Measurements from ENCODE around the gene IKZF2.
A peak's percentile ranks its signal among the peaks of the same experiment; 100 is the strongest.

Gene IKZF2

DNA sequence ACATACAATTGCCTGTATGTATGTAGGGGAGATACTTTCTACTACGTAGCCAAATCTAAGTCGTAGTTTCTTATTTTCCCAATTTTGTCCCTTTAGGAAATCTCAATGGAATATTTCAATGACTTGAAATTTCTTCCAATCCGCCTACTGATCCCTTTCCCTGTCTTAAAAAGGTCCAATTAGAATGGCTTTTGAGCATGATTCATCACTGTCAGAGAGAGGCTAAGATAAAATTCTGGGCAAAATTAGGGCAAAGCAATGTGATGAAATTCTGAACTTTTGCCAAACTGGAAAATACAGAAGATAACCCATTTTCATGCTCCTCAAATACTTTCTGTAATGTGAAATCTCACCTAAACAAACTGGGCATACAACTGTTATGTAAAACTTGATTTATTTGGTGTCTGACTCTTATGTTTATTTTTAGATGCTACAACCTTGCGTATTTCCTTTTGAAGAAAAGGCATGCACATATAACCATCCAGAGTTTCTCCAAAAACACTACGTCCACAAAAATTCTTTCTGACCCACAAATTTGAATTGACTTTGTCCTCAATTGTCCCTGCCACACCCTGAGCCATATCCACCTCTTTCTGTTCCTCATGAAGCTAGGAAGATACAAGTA, 147.1 kb downstream of the IKZF2 start:
- no peak overlapping the region for H3K4me3 Mint-ChIP-seq
- DNase-seq (ENCODE audit: low spot score), result no peak
- peaks cover 29% of the 10 kb centered on the region for H3K27me3 Mint-ChIP-seq (ENCODE audit: low read depth)
- H3K36me3 Mint-ChIP-seq (ENCODE audit: low read depth), result peaks cover 10% of the 10 kb centered on the region
- peaks cover 11% of the 10 kb centered on the region for H3K4me1 Mint-ChIP-seq (ENCODE audit: low read depth)
- no peak overlapping the region for H3K27ac Mint-ChIP-seq
- H3K9me3 Mint-ChIP-seq, result no peaks in the 10 kb centered on the region

- DNase-seq (ENCODE audit: low spot score), result no peak
- peaks cover 8% of the 10 kb centered on the region for H3K36me3 Mint-ChIP-seq (ENCODE audit: low read depth)
- no peak overlapping the region for H3K4me3 Mint-ChIP-seq
- no peak overlapping the region for H3K27ac Mint-ChIP-seq
- H3K9me3 Mint-ChIP-seq, result no peaks in the 10 kb centered on the region
- peaks cover 13% of the 10 kb centered on the region for H3K4me1 Mint-ChIP-seq (ENCODE audit: low read depth)
- peaks cover 33% of the 10 kb centered on the region for H3K27me3 Mint-ChIP-seq (ENCODE audit: low read depth)
Observed at GRCh38 chr2:213002383-213002782, 149.0 kb downstream of the IKZF2 start.

GRCh38 chr2:213001297-213001910, 150.0 kb downstream of the IKZF2 start:
- no peak for DNase-seq (ENCODE audit: low spot score)
- Mint-ChIP-seq H3K9me3 (no peaks in the 10 kb centered on the region), H3K4me3 (peak overlapping the region; percentile 69), H3K27me3 (ENCODE audit: low read depth) (peaks cover 33% of the 10 kb centered on the region), H3K36me3 (ENCODE audit: low read depth) (peaks cover 8% of the 10 kb centered on the region), H3K4me1 (ENCODE audit: low read depth) (peaks cover 13% of the 10 kb centered on the region), H3K27ac (peak overlapping the region; percentile 79)

DNA sequence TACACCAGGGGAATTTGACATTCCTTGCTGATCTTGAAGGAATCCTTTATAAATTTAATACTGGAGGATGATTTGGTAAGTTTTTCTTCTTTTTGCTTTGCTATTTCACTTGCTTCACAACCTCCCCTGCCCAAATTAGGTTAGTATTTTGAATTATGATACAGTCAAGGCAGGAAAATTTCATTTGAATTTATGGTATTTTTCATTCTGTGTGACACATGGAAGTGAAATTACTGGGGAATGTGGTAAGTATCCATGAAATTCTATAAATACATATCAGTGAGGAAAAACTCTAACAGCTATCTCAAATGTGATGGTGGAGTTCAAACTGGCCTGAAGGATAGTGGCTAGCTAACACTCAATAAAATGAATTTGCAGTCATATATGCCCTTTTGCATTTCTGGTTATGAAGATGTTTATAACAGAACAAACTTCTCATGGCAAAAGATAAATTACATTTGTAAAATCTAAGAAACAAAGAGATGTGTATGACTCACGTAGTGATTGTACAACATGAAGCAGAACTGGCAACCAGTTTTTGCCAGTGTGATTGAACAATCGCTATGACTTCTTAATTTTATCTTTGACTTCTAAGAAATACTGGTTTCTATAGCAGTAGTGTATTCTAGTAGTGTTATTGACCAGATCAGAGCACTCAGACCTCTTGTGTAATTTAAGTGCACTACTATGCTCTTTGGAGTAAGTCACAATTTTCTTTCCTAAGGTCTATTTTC, 152.6 kb downstream of the IKZF2 start:
- no peaks in the 10 kb centered on the region for H3K9me3 Mint-ChIP-seq
- H3K27ac Mint-ChIP-seq, result no peak overlapping the region
- no peak for DNase-seq (ENCODE audit: low spot score)
- H3K27me3 Mint-ChIP-seq (ENCODE audit: low read depth), result peaks cover 20% of the 10 kb centered on the region
- H3K4me3 Mint-ChIP-seq, result no peak overlapping the region
- H3K36me3 Mint-ChIP-seq (ENCODE audit: low read depth), result peaks cover 2% of the 10 kb centered on the region
- peaks cover 11% of the 10 kb centered on the region for H3K4me1 Mint-ChIP-seq (ENCODE audit: low read depth)

DNA sequence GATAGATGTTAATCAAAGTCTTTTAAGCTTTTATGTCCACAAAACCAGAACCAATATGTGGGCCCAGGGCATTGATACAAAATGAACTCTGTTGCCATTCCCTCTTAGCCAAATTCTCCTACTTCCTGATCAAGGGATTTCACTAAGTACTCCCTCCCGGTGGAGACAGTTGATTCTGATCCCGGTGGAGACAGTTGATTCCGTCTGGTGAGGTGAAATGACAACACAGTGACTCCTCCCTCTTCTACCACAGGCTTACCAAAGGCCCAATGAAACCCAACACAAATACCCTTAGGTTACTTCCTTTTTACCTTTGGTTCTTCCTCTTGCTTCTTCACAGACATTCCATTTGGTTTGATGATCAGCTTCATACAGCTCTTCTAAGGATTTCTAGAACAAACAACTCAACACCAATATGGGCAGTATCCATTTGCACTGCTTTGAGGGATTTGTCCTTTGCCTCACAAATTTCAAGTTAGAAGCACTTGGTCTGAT, 153.8 kb downstream of the IKZF2 start:
- Mint-ChIP-seq H3K9me3 (no peaks in the 10 kb centered on the region), H3K27me3 (ENCODE audit: low read depth) (peaks cover 24% of the 10 kb centered on the region), H3K4me3 (no peak overlapping the region), H3K36me3 (ENCODE audit: low read depth) (peaks cover 4% of the 10 kb centered on the region), H3K4me1 (ENCODE audit: low read depth) (peaks cover 11% of the 10 kb centered on the region), H3K27ac (no peak overlapping the region)
- no peak for DNase-seq (ENCODE audit: low spot score)

DNA sequence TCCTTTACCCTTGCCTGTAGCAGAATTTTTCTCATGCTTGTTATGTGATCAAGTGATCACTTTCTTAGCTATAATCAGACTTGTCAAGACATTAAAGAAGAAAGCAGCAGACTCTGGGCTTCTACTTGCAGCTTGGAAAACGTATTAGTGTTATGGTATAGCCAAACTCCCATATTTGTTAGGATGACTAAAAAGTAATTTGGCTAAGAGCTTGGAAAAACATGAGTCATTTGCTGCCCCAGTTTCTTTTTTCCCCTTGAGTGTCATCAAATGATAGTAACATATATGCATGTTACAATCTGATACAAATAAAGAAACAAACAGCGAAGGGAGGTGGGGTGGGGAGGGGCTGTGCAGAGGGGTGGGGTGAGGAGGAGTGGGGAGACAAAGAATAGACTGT, 155.5 kb downstream of the IKZF2 start:
- H3K27ac Mint-ChIP-seq, result no peak overlapping the region
- H3K36me3 Mint-ChIP-seq (ENCODE audit: low read depth), result peaks cover 2% of the 10 kb centered on the region
- peaks cover 4% of the 10 kb centered on the region for H3K4me1 Mint-ChIP-seq (ENCODE audit: low read depth)
- no peak for DNase-seq (ENCODE audit: low spot score)
- no peaks in the 10 kb centered on the region for H3K9me3 Mint-ChIP-seq
- H3K27me3 Mint-ChIP-seq (ENCODE audit: low read depth), result peaks cover 24% of the 10 kb centered on the region
- no peak overlapping the region for H3K4me3 Mint-ChIP-seq

DNA sequence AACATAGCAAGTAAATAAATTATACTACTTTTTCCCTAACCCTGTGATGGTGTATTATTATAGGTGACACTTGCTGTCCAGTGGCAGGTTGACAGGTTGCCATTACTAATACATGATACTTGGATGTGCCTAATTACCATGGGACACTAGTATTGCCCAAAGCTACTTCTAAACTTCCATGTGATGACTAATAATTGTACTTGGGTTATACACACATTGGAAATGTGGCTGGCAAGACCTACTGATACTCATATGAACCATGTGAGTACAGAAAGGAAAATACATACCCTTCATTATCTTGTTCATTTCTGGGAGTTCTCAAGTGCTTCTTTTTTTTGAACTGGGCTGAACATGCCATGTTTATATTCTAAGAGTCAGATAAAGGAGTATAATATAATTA, 156.4 kb downstream of the IKZF2 start:
- Mint-ChIP-seq H3K27me3 (ENCODE audit: low read depth) (peaks cover 24% of the 10 kb centered on the region), H3K9me3 (no peaks in the 10 kb centered on the region), H3K36me3 (ENCODE audit: low read depth) (peaks cover 2% of the 10 kb centered on the region), H3K4me3 (no peak overlapping the region), H3K27ac (no peak overlapping the region), H3K4me1 (ENCODE audit: low read depth) (peaks cover 2% of the 10 kb centered on the region)
- DNase-seq (ENCODE audit: low spot score), result no peak

DNA sequence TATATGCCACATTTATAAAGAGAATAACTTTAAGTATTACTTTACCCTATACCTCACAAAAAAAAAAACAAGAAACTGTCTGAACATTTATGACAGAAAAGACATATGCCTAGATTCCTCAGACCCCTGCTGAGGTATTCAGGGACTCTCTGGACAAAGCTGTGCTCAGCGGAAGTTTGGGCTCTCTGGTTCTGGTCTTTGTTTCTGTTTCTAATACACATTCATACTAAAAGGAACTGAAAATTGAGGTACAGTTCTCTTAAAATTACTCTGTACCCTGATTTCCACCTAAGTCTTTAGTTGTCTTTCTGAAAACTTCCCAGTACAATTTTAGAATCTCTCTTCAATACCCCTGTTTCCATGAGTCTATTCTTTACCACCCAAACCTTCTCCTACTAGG, 160.3 kb downstream of the IKZF2 start:
- Mint-ChIP-seq H3K4me1 (ENCODE audit: low read depth) (no peaks in the 10 kb centered on the region), H3K27me3 (ENCODE audit: low read depth) (peaks cover 13% of the 10 kb centered on the region), H3K4me3 (no peak overlapping the region), H3K27ac (no peak overlapping the region), H3K36me3 (ENCODE audit: low read depth) (peaks cover 5% of the 10 kb centered on the region), H3K9me3 (no peaks in the 10 kb centered on the region)
- DNase-seq (ENCODE audit: low spot score), result no peak

GRCh38 chr2:212990697-212991096, 160.7 kb downstream of the IKZF2 start:
- no peak overlapping the region for H3K27ac Mint-ChIP-seq
- H3K36me3 Mint-ChIP-seq (ENCODE audit: low read depth), result peaks cover 5% of the 10 kb centered on the region
- H3K27me3 Mint-ChIP-seq (ENCODE audit: low read depth), result peaks cover 12% of the 10 kb centered on the region
- no peak for DNase-seq (ENCODE audit: low spot score)
- H3K4me3 Mint-ChIP-seq, result no peak overlapping the region
- H3K4me1 Mint-ChIP-seq (ENCODE audit: low read depth), result no peaks in the 10 kb centered on the region
- H3K9me3 Mint-ChIP-seq, result no peaks in the 10 kb centered on the region

GRCh38 chr2:212987492-212987891, 163.9 kb downstream of the IKZF2 start:
- no peak for DNase-seq (ENCODE audit: low spot score)
- peaks cover 3% of the 10 kb centered on the region for H3K36me3 Mint-ChIP-seq (ENCODE audit: low read depth)
- H3K4me3 Mint-ChIP-seq, result no peak overlapping the region

GRCh38 chr2:212984129-212984528, 167.3 kb downstream of the IKZF2 start:
- Mint-ChIP-seq H3K36me3 (ENCODE audit: low read depth) (peaks cover 3% of the 10 kb centered on the region), H3K27me3 (ENCODE audit: low read depth) (peaks cover 3% of the 10 kb centered on the region), H3K27ac (no peak overlapping the region), H3K4me3 (no peak overlapping the region), H3K4me1 (ENCODE audit: low read depth) (peaks cover 14% of the 10 kb centered on the region), H3K9me3 (no peaks in the 10 kb centered on the region)
- no peak for DNase-seq (ENCODE audit: low spot score)

More at GRCh38 chr2:212987492-212987891, 163.9 kb downstream of the IKZF2 start:
- Mint-ChIP-seq H3K4me1 (ENCODE audit: low read depth) (no peaks in the 10 kb centered on the region), H3K27me3 (ENCODE audit: low read depth) (peaks cover 5% of the 10 kb centered on the region), H3K27ac (no peak overlapping the region), H3K9me3 (no peaks in the 10 kb centered on the region)

- H3K27me3 Mint-ChIP-seq (ENCODE audit: low read depth), result peaks cover 15% of the 10 kb centered on the region
- H3K4me1 Mint-ChIP-seq (ENCODE audit: low read depth), result peaks cover 24% of the 10 kb centered on the region
- peak overlapping the region; percentile 58 for H3K4me3 Mint-ChIP-seq
- peaks cover 3% of the 10 kb centered on the region for H3K36me3 Mint-ChIP-seq (ENCODE audit: low read depth)
- no peaks in the 10 kb centered on the region for H3K9me3 Mint-ChIP-seq
- no peak for DNase-seq (ENCODE audit: low spot score)
- peak overlapping the region; percentile 71 for H3K27ac Mint-ChIP-seq
Observed at GRCh38 chr2:212979799-212980198, 171.6 kb downstream of the IKZF2 start.

DNA sequence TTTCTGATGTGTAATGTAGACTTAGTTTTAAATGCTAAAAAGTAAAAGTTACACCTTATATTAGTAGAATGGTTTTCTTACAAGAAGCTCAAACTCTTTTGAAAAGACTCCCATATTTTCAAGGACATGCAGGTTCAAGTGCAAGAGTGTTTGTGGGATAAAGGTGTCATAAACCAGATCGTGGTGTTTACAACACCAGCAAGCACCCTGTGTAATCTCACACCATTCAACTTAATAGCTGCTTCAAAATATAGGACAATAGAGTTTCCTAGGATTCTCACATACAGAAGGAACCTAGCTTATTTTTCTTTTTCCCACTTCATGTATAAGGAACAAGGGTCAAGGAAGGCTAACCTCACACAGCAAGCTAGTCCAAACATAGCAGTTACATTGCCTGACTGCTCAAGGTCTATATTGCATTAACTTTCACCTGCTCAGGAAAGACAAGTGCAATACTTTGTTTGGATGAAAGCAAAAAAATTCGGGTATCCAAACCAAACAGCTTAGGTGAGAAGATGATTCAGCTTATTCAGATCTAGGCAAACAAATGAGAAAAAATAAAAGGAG, 172.3 kb downstream of the IKZF2 start:
- Mint-ChIP-seq H3K4me1 (ENCODE audit: low read depth) (peaks cover 24% of the 10 kb centered on the region), H3K9me3 (no peaks in the 10 kb centered on the region), H3K27me3 (ENCODE audit: low read depth) (peaks cover 15% of the 10 kb centered on the region), H3K4me3 (peak overlapping the region; percentile 58), H3K36me3 (ENCODE audit: low read depth) (peaks cover 3% of the 10 kb centered on the region), H3K27ac (peak overlapping the region; percentile 29)
- no peak for DNase-seq (ENCODE audit: low spot score)

GRCh38 chr2:212977152-212977551, 174.3 kb downstream of the IKZF2 start:
- peaks cover 18% of the 10 kb centered on the region for H3K27me3 Mint-ChIP-seq (ENCODE audit: low read depth)
- H3K9me3 Mint-ChIP-seq, result no peaks in the 10 kb centered on the region
- peaks cover 3% of the 10 kb centered on the region for H3K36me3 Mint-ChIP-seq (ENCODE audit: low read depth)
- H3K27ac Mint-ChIP-seq, result no peak overlapping the region
- peaks cover 24% of the 10 kb centered on the region for H3K4me1 Mint-ChIP-seq (ENCODE audit: low read depth)
- DNase-seq (ENCODE audit: low spot score), result no peak
- H3K4me3 Mint-ChIP-seq, result no peak overlapping the region
